HCT116 (cell line): ENCODE measurements around the gene PAEP.

Experiments
- CTCF ChIP-seq, 3 experiments: fragments of 200-600 bp in 1 of 3; sonication (generic) in 1 of 3; IDR thresholded peaks in 2 of 3; conservative IDR thresholded peaks in 1 of 3; 2 replicates each; pipeline ENCODE4 v1.5.1; 2012 to 2017; ENCODE audit warnings: low read depth in 2 of 3, low read length in 2 of 3, antibody characterized with exemption in 1 of 3, borderline replicate concordance in 1 of 3, control low read depth in 1 of 3, mild to moderate bottlenecking in 1 of 3, mixed read lengths in 1 of 3, mixed run types in 1 of 3, moderate library complexity in 1 of 3; ENCODE audit not compliant: insufficient read depth in 1 of 3
- EZH2 ChIP-seq: fragments of 200-600 bp; sonication (generic); IDR thresholded peaks from 2 replicates; pipeline ENCODE4 v1.6.1; 2017; ENCODE audit warnings: antibody characterized with exemption, mixed run types
- POLR2A ChIP-seq: IDR thresholded peaks from 2 replicates; pipeline ENCODE4 v1.7.0; 2011; ENCODE audit warnings: borderline replicate concordance; ENCODE audit not compliant: insufficient read depth, insufficient read length; ENCODE audit errors: extremely low read depth
- POLR2AphosphoS5 ChIP-seq: IDR thresholded peaks from 2 replicates; pipeline ENCODE4 v1.6.1; 2011; ENCODE audit warnings: mild to moderate bottlenecking, low read depth, low read length, moderate library complexity

- no peak for TF ChIP-seq EZH2
- no peak for TF ChIP-seq POLR2AphosphoS5
- TF ChIP-seq CTCF (IDR thresholded peaks at IDR 0.05 in 2 of 3, conservative IDR thresholded peaks at IDR 0.05 in 1 of 3; ENCODE audit: borderline replicate concordance in 1 of 3, insufficient read depth in 1 of 3, low read depth in 2 of 3, low read length in 2 of 3): no peak
- no peak for TF ChIP-seq POLR2A
Observed at GRCh38 chr9:135586601-135587109, 25.1 kb downstream of the PAEP start.
